Measurements from ENCODE around the gene ITIH5.

Gene ITIH5

GRCh38 chr10:7642491-7643011 is 24.2 kb downstream of the ITIH5 start:
- no peak overlapping the region for H3K4me3 ChIP-seq (ENCODE audit: low read depth, low read length)
- no peak for DNase-seq (ENCODE audit: low read depth)
- TF ChIP-seq CTCF (IDR thresholded peaks at IDR 0.05; ENCODE audit: low read depth, low read length) = no peak
- TF ChIP-seq POLR2A (IDR thresholded peaks at IDR 0.05; ENCODE audit: extremely low read depth, insufficient read length) = no peak
- TF ChIP-seq MYC (IDR thresholded peaks at IDR 0.05; ENCODE audit: low read depth, low read length) = no peak
- no peak for TF ChIP-seq MAX (IDR thresholded peaks at IDR 0.05; ENCODE audit: low read depth, low read length)

GRCh38 chr10:7635408-7636125 is 31.2 kb downstream of the ITIH5 start:
- no peak for TF ChIP-seq MYC (IDR thresholded peaks at IDR 0.05; ENCODE audit: low read depth, low read length)
- no peak for TF ChIP-seq POLR2A (IDR thresholded peaks at IDR 0.05; ENCODE audit: extremely low read depth, insufficient read length)
- TF ChIP-seq MAX (IDR thresholded peaks at IDR 0.05; ENCODE audit: low read depth, low read length) = no peak
- no peak for TF ChIP-seq CTCF (IDR thresholded peaks at IDR 0.05; ENCODE audit: low read depth, low read length)
- DNase-seq (ENCODE audit: low read depth) = no peak
- no peak overlapping the region for H3K4me3 ChIP-seq (ENCODE audit: low read depth, low read length)

- no peak for DNase-seq (ENCODE audit: low read depth)
- no peak for TF ChIP-seq CTCF (IDR thresholded peaks at IDR 0.05; ENCODE audit: low read depth, low read length)
- no peak for TF ChIP-seq MYC (IDR thresholded peaks at IDR 0.05; ENCODE audit: low read depth, low read length)
- TF ChIP-seq MAX (IDR thresholded peaks at IDR 0.05; ENCODE audit: low read depth, low read length) = no peak
- no peak for TF ChIP-seq POLR2A (IDR thresholded peaks at IDR 0.05; ENCODE audit: extremely low read depth, insufficient read length)
- H3K4me3 ChIP-seq (ENCODE audit: low read depth, low read length) = no peak overlapping the region
These were observed 32.4 kb downstream of the ITIH5 start for GRCh38 chr10:7634142-7634894.

- no peak for TF ChIP-seq MAX (IDR thresholded peaks at IDR 0.05; ENCODE audit: low read depth, low read length)
- TF ChIP-seq CTCF (IDR thresholded peaks at IDR 0.05; ENCODE audit: low read depth, low read length) = no peak
- no peak for TF ChIP-seq MYC (IDR thresholded peaks at IDR 0.05; ENCODE audit: low read depth, low read length)
- no peak for TF ChIP-seq POLR2A (IDR thresholded peaks at IDR 0.05; ENCODE audit: extremely low read depth, insufficient read length)
These were observed 40.5 kb downstream of the ITIH5 start for GRCh38 chr10:7626283-7626682.

GRCh38 chr10:7625836-7626235 is 40.9 kb downstream of the ITIH5 start:
- TF ChIP-seq POLR2A (IDR thresholded peaks at IDR 0.05; ENCODE audit: extremely low read depth, insufficient read length) (no peak), MYC (IDR thresholded peaks at IDR 0.05; ENCODE audit: low read depth, low read length) (no peak), MAX (IDR thresholded peaks at IDR 0.05; ENCODE audit: low read depth, low read length) (no peak), CTCF (IDR thresholded peaks at IDR 0.05; ENCODE audit: low read depth, low read length) (no peak)
- no peak for DNase-seq (ENCODE audit: low read depth)
- no peak overlapping the region for H3K4me3 ChIP-seq (ENCODE audit: low read depth, low read length)

More at GRCh38 chr10:7626283-7626682, 40.5 kb downstream of the ITIH5 start:
- no peak for DNase-seq (ENCODE audit: low read depth)
- no peak overlapping the region for H3K4me3 ChIP-seq (ENCODE audit: low read depth, low read length)

Data from NB4 (cell line).